Measurements from ENCODE around the gene ZNF488.

The ZNF488 gene

DNA sequence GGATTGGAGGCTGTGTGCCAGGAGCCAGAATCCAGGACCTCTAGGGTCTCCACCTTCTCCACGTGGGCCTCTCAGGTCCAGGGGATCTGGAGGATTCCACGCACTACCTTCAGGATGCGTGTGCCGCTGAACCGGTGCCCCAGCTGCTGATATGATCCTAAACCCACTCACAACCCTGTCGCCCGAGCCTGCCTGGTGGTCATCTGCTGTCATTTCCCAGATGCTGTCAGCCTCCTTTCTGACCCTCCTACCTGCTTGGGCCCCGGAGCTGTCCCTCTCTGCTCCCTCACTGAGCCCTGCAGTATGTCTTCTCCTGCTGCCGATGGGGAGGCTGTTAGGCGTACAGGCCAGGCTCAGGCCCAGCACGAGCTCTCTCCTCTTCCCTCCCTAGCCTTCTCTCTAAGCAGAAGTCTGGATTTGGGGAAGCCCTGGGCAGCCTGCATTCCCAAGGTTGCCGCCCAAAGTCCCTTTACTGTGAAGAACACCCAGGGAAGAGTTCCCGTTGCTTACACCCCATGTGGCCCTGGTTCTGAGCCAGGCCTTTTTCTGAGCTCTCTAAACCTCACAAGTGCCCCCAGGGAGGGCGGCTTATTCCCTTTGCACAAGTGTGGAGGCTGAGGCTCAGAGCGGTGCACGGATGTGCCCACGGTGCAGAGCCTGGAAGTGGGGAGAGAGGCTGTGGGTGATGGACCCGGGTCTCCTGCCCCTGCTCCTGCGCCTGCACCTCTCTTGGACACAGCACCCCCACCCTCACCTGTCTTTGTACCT is 30.8 kb upstream of the ZNF488 start:
- TF ChIP-seq SIN3A (IDR thresholded peaks at IDR 0.05; ENCODE audit: borderline replicate concordance, insufficient read depth, low read length): no peak

DNA sequence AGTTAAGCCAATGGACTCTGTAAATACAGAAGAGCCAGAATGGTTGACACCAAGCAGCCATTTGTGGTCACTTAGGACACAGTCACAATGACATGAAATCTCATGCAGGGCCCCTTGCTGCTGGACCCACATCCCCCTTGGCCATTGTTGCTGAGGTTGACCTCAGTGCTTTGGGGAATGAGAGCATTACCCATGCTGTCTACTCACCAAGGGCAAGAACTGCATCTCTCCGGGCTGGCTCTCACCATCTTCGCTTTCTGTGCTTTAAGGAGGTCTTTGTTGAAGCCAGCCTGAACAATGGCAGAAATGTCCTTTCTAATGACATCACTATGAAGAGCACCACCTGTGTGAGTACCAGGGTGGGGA is 30.1 kb upstream of the ZNF488 start:
- TF ChIP-seq TAF1 (IDR thresholded peaks at IDR 0.05; ENCODE audit: borderline replicate concordance, insufficient read depth, low read length): no peak
- no peak for TF ChIP-seq POLR2AphosphoS5 (IDR thresholded peaks at IDR 0.05; ENCODE audit: low read depth, low read length)
- TF ChIP-seq SIN3A (IDR thresholded peaks at IDR 0.05; ENCODE audit: borderline replicate concordance, insufficient read depth, low read length): no peak
- TF ChIP-seq, protein P1, sequence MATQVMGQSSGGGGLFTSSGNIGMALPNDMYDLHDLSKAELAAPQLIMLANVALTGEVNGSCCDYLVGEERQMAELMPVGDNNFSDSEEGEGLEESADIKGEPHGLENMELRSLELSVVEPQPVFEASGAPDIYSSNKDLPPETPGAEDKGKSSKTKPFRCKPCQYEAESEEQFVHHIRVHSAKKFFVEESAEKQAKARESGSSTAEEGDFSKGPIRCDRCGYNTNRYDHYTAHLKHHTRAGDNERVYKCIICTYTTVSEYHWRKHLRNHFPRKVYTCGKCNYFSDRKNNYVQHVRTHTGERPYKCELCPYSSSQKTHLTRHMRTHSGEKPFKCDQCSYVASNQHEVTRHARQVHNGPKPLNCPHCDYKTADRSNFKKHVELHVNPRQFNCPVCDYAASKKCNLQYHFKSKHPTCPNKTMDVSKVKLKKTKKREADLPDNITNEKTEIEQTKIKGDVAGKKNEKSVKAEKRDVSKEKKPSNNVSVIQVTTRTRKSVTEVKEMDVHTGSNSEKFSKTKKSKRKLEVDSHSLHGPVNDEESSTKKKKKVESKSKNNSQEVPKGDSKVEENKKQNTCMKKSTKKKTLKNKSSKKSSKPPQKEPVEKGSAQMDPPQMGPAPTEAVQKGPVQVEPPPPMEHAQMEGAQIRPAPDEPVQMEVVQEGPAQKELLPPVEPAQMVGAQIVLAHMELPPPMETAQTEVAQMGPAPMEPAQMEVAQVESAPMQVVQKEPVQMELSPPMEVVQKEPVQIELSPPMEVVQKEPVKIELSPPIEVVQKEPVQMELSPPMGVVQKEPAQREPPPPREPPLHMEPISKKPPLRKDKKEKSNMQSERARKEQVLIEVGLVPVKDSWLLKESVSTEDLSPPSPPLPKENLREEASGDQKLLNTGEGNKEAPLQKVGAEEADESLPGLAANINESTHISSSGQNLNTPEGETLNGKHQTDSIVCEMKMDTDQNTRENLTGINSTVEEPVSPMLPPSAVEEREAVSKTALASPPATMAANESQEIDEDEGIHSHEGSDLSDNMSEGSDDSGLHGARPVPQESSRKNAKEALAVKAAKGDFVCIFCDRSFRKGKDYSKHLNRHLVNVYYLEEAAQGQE (IDR thresholded peaks at IDR 0.05; ENCODE audit: insufficient read depth in 1 of 2, low read depth in 2 of 2, low read length in 2 of 2): no peak
- TF ChIP-seq FOXP2 (optimal IDR thresholded peaks at IDR 0.05; ENCODE audit: borderline replicate concordance, extremely low read depth, extremely low read length, insufficient read depth): no peak

DNA sequence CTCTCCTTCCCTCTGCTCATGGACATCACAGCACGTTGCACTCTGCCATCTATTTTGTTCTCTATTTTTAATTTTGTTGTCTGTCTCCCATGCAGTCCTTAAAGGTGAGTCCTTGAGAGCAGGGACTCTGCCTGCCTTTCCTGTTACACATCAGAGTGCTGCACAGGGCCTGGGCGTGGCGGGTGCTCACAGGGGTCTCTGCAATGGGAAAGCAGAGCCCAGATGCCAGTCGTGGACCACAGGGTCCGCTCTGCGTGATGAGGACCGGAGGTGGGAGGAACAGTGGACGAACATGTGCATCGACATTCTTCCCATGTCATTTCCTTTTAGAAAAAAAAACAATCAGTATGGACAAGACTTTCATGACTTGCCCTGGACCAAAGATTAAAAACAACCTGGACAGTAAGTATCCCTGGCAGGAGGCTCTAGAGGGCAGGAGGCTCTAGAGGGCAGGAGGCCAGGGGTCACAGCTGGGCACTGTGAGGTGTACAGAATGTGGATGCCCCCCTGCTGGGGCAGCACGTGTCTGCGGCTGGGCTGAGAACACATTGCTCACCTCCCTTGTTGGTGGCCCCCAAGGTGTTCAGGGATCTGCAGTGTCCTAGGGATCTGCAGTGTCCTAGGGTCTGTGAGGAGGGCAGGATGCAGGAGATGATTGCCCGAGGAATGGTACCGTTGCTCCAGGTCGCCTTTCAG is 29.6 kb upstream of the ZNF488 start:
- no peak for TF ChIP-seq POLR2AphosphoS5 (IDR thresholded peaks at IDR 0.05; ENCODE audit: low read depth, low read length)
- TF ChIP-seq, protein P1 (IDR thresholded peaks at IDR 0.05; ENCODE audit: insufficient read depth in 1 of 2, low read depth in 2 of 2, low read length in 2 of 2): no peak
- no peak for TF ChIP-seq TAF1 (IDR thresholded peaks at IDR 0.05; ENCODE audit: borderline replicate concordance, insufficient read depth, low read length)
- TF ChIP-seq SIN3A (IDR thresholded peaks at IDR 0.05; ENCODE audit: borderline replicate concordance, insufficient read depth, low read length): no peak
- no peak for TF ChIP-seq FOXP2 (optimal IDR thresholded peaks at IDR 0.05; ENCODE audit: borderline replicate concordance, extremely low read depth, extremely low read length, insufficient read depth)

DNA sequence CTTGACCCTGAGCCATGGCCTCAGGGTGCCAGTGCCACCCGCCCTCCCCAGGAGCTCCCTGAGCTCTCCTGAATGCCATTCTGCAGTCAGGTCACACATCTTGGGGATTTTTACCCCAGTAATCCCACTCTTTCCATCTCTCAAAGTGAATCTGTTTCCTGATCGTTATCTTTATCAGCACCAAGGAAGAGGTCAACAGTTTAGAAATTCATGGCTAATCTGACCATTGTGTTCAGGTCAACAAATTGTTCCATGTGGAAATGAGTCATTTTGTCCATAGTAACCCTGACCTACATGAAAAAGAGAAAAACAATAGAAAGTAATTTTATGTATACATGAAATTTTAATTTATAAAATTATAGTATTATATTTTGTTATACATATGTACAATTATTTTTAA is 28.8 kb upstream of the ZNF488 start:
- TF ChIP-seq, protein P1 (IDR thresholded peaks at IDR 0.05; ENCODE audit: insufficient read depth in 1 of 2, low read depth in 2 of 2, low read length in 2 of 2): no peak
- TF ChIP-seq SIN3A (IDR thresholded peaks at IDR 0.05; ENCODE audit: borderline replicate concordance, insufficient read depth, low read length) (no peak), POLR2AphosphoS5 (IDR thresholded peaks at IDR 0.05; ENCODE audit: low read depth, low read length) (no peak), FOXP2 (optimal IDR thresholded peaks at IDR 0.05; ENCODE audit: borderline replicate concordance, extremely low read depth, extremely low read length, insufficient read depth) (no peak), TAF1 (IDR thresholded peaks at IDR 0.05; ENCODE audit: borderline replicate concordance, insufficient read depth, low read length) (no peak)

DNA sequence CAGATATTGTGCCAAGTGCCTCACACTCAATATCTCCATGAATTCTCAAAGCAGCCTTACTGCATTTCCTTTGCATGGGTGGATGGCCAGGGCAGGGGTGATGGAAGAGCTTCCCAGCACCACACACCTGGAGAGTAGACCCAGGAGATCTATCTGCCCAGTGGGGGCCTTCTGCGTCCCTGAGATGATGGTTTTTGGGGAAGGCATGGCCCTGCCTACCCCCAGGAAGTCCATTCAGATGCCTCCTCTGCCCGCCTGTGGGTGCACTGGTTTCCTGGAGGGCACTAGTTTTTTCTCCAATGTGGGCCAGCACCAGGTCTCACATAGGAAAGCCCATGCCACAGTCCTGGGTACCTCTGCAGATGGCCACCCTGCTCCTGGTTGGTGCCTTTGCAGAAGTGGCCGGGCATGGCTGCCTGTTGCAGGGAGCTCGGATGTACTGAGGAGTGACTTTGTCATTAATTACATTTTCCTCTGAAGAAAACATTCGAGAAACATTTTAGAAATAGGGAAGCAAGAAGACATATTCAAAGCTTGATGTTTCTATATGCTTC is 28.2 kb upstream of the ZNF488 start:
- TF ChIP-seq, protein P1 (IDR thresholded peaks at IDR 0.05; ENCODE audit: insufficient read depth in 1 of 2, low read depth in 2 of 2, low read length in 2 of 2): no peak
- TF ChIP-seq FOXP2 (optimal IDR thresholded peaks at IDR 0.05; ENCODE audit: borderline replicate concordance, extremely low read depth, extremely low read length, insufficient read depth) (no peak), POLR2AphosphoS5 (IDR thresholded peaks at IDR 0.05; ENCODE audit: low read depth, low read length) (no peak), TAF1 (IDR thresholded peaks at IDR 0.05; ENCODE audit: borderline replicate concordance, insufficient read depth, low read length) (no peak), SIN3A (IDR thresholded peaks at IDR 0.05; ENCODE audit: borderline replicate concordance, insufficient read depth, low read length) (no peak)
